NCI-H128 (cell line): ENCODE data around the gene PAX1.

ENCODE experiments used
- DNase-seq: peaks from one replicate; lab custom pipeline; 2025; ENCODE audit not compliant: unreplicated experiment; lab: John Stamatoyannopoulos, UW

Gene PAX1

GRCh38 chr20:21705575-21706260, at the start of gene PAX1:
PAX1 (plus strand) TSS chr20:21705664; CDS start chr20:21705713, 49 bp downstream.
- no peak for DNase-seq

- no peak for DNase-seq
Measured at GRCh38 chr20:21656308-21657067, 49.0 kb upstream of the PAX1 start.

- DNase-seq: no peak
Measured at GRCh38 chr20:21661488-21662055, 43.9 kb upstream of the PAX1 start.

- DNase-seq: no peak
Measured at GRCh38 chr20:21663465-21663864, 42.0 kb upstream of the PAX1 start.

DNA sequence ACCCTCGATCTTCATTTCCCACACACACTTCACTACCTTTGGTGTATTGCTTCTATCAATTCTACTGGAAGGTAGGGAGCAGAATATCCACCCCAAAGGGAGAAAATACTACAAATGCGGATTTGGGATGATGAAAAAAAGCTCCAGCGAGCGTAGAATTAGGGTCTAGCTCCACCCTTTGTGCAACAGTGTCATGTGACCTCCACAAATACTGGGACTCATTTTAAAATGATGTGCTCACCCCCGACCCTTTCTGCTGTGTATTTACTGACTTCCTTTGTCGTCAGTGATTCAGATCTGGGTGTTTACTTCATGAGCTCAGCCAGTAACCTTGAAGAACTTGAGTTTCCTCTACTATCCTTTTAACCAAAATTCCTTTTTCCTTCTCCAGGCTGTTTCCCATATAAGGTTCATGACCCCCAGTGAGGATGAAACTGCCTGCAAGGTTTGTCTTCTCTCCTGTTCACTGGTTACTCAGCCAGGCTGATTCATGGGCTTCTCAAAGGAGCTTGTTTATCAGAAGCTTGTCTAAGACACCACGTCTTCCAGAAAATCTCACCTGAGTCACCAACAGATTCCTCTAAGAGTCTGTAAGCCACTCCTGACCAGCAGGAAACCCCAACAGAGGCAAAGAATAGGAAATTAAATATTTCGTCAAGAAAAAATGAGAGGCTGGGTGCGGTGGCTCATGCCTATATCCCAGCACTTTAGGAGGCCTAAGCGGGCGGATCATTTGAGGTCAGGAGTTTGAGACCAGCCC, 39.6 kb upstream of the PAX1 start:
- DNase-seq: no peak

GRCh38 chr20:21670126-21670525, 35.3 kb upstream of the PAX1 start:
- no peak for DNase-seq

DNA sequence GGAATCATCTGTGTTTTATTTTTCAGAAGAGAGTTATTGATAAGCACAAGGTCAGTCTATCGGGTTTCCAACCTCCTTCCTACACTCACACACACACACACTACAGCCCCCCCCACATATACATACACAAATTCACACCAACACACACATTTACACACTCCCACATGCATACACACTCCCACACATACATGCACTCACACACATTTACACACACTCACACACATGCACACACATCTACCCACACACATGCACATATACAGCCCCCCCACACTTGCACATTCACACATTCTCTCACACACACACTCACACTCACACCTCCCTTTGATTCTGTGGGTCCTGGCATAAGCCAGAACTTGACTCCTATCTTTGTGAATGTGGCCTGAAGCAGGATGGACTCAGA, 34.5 kb upstream of the PAX1 start:
- DNase-seq: no peak

DNA sequence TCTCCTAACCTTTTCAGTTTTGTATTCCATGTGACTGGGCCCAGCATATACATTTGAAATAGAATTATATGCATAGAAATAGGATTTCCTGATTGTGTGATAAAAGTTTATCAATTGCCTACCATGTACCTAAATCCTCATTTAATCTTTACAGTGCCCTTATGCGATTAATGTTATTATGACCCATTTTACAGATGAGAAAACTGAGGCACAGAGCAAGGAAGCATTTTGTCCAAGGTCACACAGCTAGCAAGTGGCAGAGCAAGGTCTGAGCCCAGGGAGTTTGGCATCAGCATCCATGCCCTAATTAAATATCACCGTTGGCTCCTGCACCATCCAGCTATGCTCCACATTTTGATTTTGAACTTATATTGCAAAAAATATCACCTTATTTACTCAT, 28.2 kb upstream of the PAX1 start:
- no peak for DNase-seq

GRCh38 chr20:21677781-21678180, 27.7 kb upstream of the PAX1 start:
- DNase-seq: no peak

DNA sequence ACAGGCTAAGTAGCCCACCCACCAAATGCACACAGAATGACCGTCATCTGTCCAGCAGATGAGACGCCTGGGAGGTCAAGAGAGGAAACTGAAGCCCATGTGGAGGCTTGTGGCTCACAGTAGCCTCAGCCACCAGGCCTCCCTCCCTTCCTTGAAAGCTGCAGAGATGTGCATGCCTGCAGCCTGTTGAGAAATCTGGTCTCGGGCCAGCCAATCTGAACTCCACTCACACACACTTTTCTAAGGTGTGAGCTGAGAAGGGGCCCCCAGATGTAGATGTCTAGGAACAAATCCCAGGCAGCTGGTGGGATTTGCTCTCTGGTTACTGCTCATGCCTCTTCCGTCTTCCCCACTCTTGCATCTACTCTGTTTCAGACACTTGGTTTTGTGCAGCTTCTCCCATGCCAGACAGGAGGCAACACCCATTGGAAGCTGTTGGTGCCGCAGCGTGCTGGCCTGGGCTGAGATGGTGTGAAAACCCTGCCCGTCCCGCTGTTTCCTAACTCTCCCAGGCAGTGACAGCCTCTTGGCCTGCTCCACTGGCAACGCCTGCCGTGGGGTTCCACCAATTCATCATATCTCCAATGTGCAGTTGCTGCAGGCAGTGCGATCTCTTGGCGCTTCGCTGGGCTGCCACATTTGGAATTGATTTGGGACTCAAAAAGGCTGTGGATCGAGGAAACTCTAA, 24.1 kb upstream of the PAX1 start:
- no peak for DNase-seq

- no peak for DNase-seq
Measured at GRCh38 chr20:21681922-21682318, 23.5 kb upstream of the PAX1 start.

DNA sequence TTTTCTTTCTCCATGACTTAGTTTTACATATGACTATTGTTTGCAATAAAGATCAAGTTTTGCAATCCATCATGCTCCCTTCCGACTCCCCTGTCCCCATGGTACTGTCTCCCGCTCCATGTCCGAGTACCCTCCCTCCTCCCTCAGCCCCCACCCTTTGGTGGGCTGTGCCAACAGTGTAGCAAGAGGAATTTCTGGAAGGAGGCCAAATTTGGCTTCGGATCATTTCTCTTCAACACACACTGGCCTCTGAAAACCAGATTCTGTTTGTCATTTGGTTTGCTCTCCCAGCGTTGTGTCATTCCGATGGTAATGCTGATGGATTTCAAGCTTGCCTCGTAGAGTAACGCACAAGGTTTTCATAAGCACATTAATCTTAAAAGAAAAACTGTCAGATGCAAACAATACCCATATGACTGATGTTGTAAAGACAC, 22.9 kb upstream of the PAX1 start:
- DNase-seq: peak; percentile 16

- no peak for DNase-seq
Measured at GRCh38 chr20:21684671-21685070, 20.8 kb upstream of the PAX1 start.

GRCh38 chr20:21685981-21686380, 19.5 kb upstream of the PAX1 start:
- no peak for DNase-seq

GRCh38 chr20:21693322-21693721, 12.1 kb upstream of the PAX1 start:
- no peak for DNase-seq

- DNase-seq: no peak
Measured at GRCh38 chr20:21698494-21699215, 6.8 kb upstream of the PAX1 start.

GRCh38 chr20:21699216-21699508, 6.3 kb upstream of the PAX1 start:
- DNase-seq: no peak

GRCh38 chr20:21701171-21701876, 4.1 kb upstream of the PAX1 start:
- DNase-seq: no peak

GRCh38 chr20:21702016-21702415, 3.4 kb upstream of the PAX1 start:
- DNase-seq: no peak
